Measurements from ENCODE around the gene ADCY7.

The ADCY7 gene

DNA sequence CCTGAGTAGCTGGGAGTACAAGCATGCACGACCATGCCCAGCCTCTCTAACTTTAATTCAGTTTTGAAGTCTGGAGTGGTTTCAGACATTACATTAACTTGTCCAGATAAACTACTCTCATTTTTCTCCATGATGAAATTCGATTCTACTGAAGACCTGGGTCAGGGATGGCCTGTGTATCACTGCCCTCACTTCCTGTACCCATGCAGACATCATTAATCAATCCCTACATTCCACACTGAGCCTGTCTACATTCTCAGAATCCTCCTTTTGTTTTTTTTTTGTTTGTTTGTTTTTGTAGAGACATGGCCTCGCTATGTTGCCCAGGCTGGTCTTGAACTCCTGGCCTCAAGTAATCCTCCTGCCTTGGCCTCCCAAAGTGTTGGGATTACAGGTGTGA, 22.6 kb downstream of the ADCY7 start:
- no peak overlapping the region for H2AK5ac ChIP-seq (ENCODE audit: low read length, severe bottlenecking)
- H2BK12ac ChIP-seq (ENCODE audit: low read length in 2 of 2): no peak overlapping the region
- no peak overlapping the region for H3K4me3 ChIP-seq (ENCODE audit: insufficient read depth in 1 of 2, low read depth in 1 of 2, low read length in 2 of 2)
- H3K9me3 ChIP-seq (ENCODE audit: control insufficient read depth, low read length): no peaks in the 10 kb centered on the region
- no peak overlapping the region for H3K4ac ChIP-seq (ENCODE audit: low read depth in 1 of 2, low read length in 2 of 2)
- WGBS: 79% methylated on average over 3 of the region's 3 CpGs
- no peaks in the 10 kb centered on the region for H3K27me3 ChIP-seq (ENCODE audit: control insufficient read depth in 1 of 2, insufficient read depth in 1 of 2, low read length in 2 of 2)
- H4K8ac ChIP-seq (ENCODE audit: low read length): no peak overlapping the region
- H2BK120ac ChIP-seq (ENCODE audit: low read depth, low read length): no peak overlapping the region
- peaks cover 7% of the 10 kb centered on the region for H3K79me1 ChIP-seq (replicated peaks; ENCODE audit: low read length, poor library complexity, severe bottlenecking)
- H3K27ac ChIP-seq (ENCODE audit: low read length, poor library complexity, severe bottlenecking): no peak overlapping the region
- no peak overlapping the region for H3K4me2 ChIP-seq (ENCODE audit: low read length, poor library complexity, severe bottlenecking)
- H3K23ac ChIP-seq (ENCODE audit: low read length in 2 of 2): no peak overlapping the region
- H3K4me1 ChIP-seq (ENCODE audit: control insufficient read depth, insufficient read depth, low read depth, low read length): peaks cover 6% of the 10 kb centered on the region
- H3K18ac ChIP-seq (ENCODE audit: low read depth in 1 of 2, low read length in 2 of 2): no peak overlapping the region
- no peak overlapping the region for H3K14ac ChIP-seq (ENCODE audit: low read length in 2 of 2)
- H2BK15ac ChIP-seq (ENCODE audit: low read depth, poor library complexity, severe bottlenecking): no peak overlapping the region
- H3K36me3 ChIP-seq (ENCODE audit: control insufficient read depth in 1 of 2, insufficient read depth in 2 of 2, low read depth in 1 of 2, low read length in 2 of 2): peaks cover 19 to 34% of the 10 kb centered on the region in 2 experiments
- no peak overlapping the region for H2AFZ ChIP-seq (ENCODE audit: low read depth, low read length)
- DNase-seq: no peak
- H3K9ac ChIP-seq (ENCODE audit: low read length): no peak overlapping the region
- no peak overlapping the region for H4K91ac ChIP-seq (ENCODE audit: low read length)
- no peak overlapping the region for H2BK5ac ChIP-seq (ENCODE audit: low read depth, low read length, poor library complexity, severe bottlenecking)

DNA sequence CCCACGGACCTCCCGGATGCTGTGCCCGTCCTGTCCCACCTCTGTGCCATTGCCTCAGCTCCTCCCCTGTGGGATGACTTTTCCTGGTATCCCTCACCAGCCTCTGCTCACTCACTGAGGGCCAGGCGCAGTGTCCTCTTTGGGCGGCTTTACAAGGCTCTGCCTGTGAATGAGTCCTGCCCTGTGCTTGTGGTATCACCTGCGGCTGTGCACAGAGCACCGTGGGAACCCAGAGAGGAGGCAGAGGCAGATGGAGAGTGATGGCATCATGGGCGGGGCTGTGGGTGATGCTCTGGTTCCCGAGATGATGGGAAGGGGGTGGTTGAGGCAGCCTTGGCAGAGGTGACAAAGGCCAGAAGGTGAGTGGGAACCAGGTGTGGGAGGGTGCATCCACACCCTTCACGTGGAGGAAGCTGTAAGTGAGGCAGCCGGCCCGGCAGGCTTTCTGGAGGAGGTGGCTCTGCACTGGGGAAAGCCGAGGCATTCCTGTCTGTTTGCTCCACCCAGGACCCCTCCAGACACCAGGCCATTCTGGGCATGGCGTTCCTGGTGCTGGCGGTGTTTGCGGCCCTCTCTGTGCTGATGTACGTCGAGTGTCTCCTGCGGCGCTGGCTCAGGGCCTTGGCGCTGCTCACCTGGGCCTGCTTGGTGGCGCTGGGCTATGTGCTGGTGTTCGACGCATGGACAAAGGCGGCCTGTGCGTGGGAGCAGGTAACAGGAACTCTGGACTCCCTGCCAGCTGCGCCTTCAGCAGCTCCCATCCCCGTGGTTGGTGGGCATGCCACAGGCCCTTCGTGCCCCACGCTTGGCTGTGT, 23.8 kb downstream of the ADCY7 start:
- no peak overlapping the region for H3K4ac ChIP-seq (ENCODE audit: low read depth in 1 of 2, low read length in 2 of 2)
- no peak overlapping the region for H3K9ac ChIP-seq (ENCODE audit: low read length)
- H3K27me3 ChIP-seq (ENCODE audit: control insufficient read depth in 1 of 2, insufficient read depth in 1 of 2, low read length in 2 of 2): no peaks in the 10 kb centered on the region
- H3K14ac ChIP-seq (ENCODE audit: low read length in 2 of 2): peak overlapping the region in 1 of 2 experiments; percentile 18
- H2BK120ac ChIP-seq (ENCODE audit: low read depth, low read length): no peak overlapping the region
- no peaks in the 10 kb centered on the region for H3K9me3 ChIP-seq (ENCODE audit: control insufficient read depth, low read length)
- 96% methylated on average over 30 of the region's 30 CpGs for WGBS
- H2BK15ac ChIP-seq (ENCODE audit: low read depth, poor library complexity, severe bottlenecking): no peak overlapping the region
- no peak overlapping the region for H2BK5ac ChIP-seq (ENCODE audit: low read depth, low read length, poor library complexity, severe bottlenecking)
- H2AFZ ChIP-seq (ENCODE audit: low read depth, low read length): no peak overlapping the region
- no peak overlapping the region for H3K18ac ChIP-seq (ENCODE audit: low read depth in 1 of 2, low read length in 2 of 2)
- no peak overlapping the region for H4K91ac ChIP-seq (ENCODE audit: low read length)
- H2AK5ac ChIP-seq (ENCODE audit: low read length, severe bottlenecking): no peak overlapping the region
- H4K8ac ChIP-seq (ENCODE audit: low read length): no peak overlapping the region
- H3K36me3 ChIP-seq (ENCODE audit: control insufficient read depth in 1 of 2, insufficient read depth in 2 of 2, low read depth in 1 of 2, low read length in 2 of 2): peaks cover 29 to 45% of the 10 kb centered on the region in 2 experiments
- H3K4me1 ChIP-seq (ENCODE audit: control insufficient read depth, insufficient read depth, low read depth, low read length): no peaks in the 10 kb centered on the region
- no peak for DNase-seq
- no peak overlapping the region for H2BK12ac ChIP-seq (ENCODE audit: low read length in 2 of 2)
- H3K4me2 ChIP-seq (ENCODE audit: low read length, poor library complexity, severe bottlenecking): no peak overlapping the region
- no peak overlapping the region for H3K4me3 ChIP-seq (ENCODE audit: insufficient read depth in 1 of 2, low read depth in 1 of 2, low read length in 2 of 2)
- H3K79me1 ChIP-seq (replicated peaks; ENCODE audit: low read length, poor library complexity, severe bottlenecking): peaks cover 3% of the 10 kb centered on the region
- no peak overlapping the region for H3K23ac ChIP-seq (ENCODE audit: low read length in 2 of 2)
- no peak overlapping the region for H3K27ac ChIP-seq (ENCODE audit: low read length, poor library complexity, severe bottlenecking)

DNA sequence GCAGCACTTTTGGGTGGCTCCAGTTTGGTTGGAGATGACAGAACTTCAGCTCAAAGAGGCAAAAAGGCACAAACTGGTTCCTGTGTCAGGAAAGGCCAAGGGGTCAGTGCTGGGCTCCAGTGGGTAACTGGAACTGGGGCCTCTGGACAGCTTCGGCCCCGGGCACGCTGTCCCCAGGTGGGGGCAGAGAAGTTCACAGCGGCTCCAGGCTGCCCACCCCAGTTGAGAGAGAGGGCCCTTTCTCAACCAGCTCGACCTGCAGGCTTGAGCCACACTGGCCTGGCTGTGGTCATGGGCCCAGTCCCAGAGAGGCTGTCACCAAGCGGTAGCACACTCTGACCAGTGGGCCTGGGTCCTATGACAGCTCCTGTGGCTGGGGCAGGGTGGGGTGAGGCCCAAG, 24.5 kb downstream of the ADCY7 start:
- Histone ChIP-seq H4K91ac (ENCODE audit: low read length) (no peak overlapping the region), H3K4me2 (ENCODE audit: low read length, poor library complexity, severe bottlenecking) (no peak overlapping the region), H3K9ac (ENCODE audit: low read length) (no peak overlapping the region), H3K14ac (ENCODE audit: low read length in 2 of 2) (no peak overlapping the region), H3K4ac (ENCODE audit: low read depth in 1 of 2, low read length in 2 of 2) (no peak overlapping the region), H3K36me3 (ENCODE audit: control insufficient read depth in 1 of 2, insufficient read depth in 2 of 2, low read depth in 1 of 2, low read length in 2 of 2) (peaks cover 34 to 50% of the 10 kb centered on the region in 2 experiments), H4K8ac (ENCODE audit: low read length) (no peak overlapping the region), H3K27ac (ENCODE audit: low read length, poor library complexity, severe bottlenecking) (no peak overlapping the region), H3K27me3 (ENCODE audit: control insufficient read depth in 1 of 2, insufficient read depth in 1 of 2, low read length in 2 of 2) (no peaks in the 10 kb centered on the region), H2BK120ac (ENCODE audit: low read depth, low read length) (no peak overlapping the region), H3K18ac (ENCODE audit: low read depth in 1 of 2, low read length in 2 of 2) (no peak overlapping the region), H2BK15ac (ENCODE audit: low read depth, poor library complexity, severe bottlenecking) (no peak overlapping the region), H2BK12ac (ENCODE audit: low read length in 2 of 2) (no peak overlapping the region), H3K79me1 (replicated peaks; ENCODE audit: low read length, poor library complexity, severe bottlenecking) (peaks cover 3% of the 10 kb centered on the region), H2BK5ac (ENCODE audit: low read depth, low read length, poor library complexity, severe bottlenecking) (no peak overlapping the region), H3K4me1 (ENCODE audit: control insufficient read depth, insufficient read depth, low read depth, low read length) (peaks cover 2% of the 10 kb centered on the region), H3K4me3 (ENCODE audit: insufficient read depth in 1 of 2, low read depth in 1 of 2, low read length in 2 of 2) (no peak overlapping the region), H3K23ac (ENCODE audit: low read length in 2 of 2) (no peak overlapping the region), H2AFZ (ENCODE audit: low read depth, low read length) (no peak overlapping the region), H2AK5ac (ENCODE audit: low read length, severe bottlenecking) (no peak overlapping the region), H3K9me3 (ENCODE audit: control insufficient read depth, low read length) (no peaks in the 10 kb centered on the region)
- DNase-seq: no peak
- 96% methylated on average over 6 of the region's 6 CpGs for WGBS

DNA sequence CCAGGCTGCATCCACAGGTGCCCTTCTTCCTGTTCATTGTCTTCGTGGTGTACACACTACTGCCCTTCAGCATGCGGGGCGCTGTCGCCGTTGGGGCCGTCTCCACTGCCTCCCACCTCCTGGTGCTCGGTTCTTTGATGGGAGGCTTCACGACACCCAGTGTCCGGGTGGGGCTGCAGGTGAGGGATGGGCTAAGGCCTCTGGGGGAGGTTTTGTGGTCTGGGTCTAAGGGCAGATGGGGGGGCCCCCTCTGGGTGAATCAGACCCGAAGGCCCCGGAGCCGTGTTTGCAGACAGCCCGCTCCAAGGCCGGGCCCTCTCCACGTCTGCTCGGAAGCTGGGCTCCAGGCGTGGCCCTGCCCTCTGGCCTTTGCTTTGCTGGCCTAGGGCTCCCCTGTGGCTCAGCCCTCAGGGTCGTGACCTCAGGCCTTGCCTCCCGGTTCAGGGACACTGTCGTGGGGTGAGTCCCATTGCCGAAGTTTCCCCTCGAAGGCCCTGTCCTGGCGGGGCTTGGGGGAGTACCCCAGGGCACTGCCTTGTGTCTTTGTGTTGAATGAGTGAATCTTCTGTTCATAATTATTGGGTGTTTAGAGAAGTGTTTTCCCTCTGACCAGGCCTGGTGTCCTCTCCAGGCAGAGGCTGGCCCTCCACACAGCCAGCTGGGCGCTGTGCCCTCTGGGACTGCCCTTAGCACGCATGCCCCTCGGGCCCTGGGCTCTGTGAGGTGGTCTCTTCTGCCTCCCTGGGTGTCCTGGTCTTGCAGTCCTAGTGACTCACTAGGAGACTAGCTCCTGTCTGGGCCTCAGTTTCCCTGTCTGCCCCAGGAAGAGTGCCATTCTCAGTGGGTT, 25.6 kb downstream of the ADCY7 start:
- Histone ChIP-seq H4K91ac (ENCODE audit: low read length) (no peak overlapping the region), H3K23ac (ENCODE audit: low read length in 2 of 2) (no peak overlapping the region), H3K27ac (ENCODE audit: low read length, poor library complexity, severe bottlenecking) (no peak overlapping the region), H2BK5ac (ENCODE audit: low read depth, low read length, poor library complexity, severe bottlenecking) (no peak overlapping the region), H2BK15ac (ENCODE audit: low read depth, poor library complexity, severe bottlenecking) (no peak overlapping the region), H3K4me2 (ENCODE audit: low read length, poor library complexity, severe bottlenecking) (no peak overlapping the region), H3K14ac (ENCODE audit: low read length in 2 of 2) (no peak overlapping the region), H3K36me3 (ENCODE audit: control insufficient read depth in 1 of 2, insufficient read depth in 2 of 2, low read depth in 1 of 2, low read length in 2 of 2) (peaks cover 33 to 52% of the 10 kb centered on the region in 2 experiments), H2BK12ac (ENCODE audit: low read length in 2 of 2) (no peak overlapping the region), H3K4me1 (ENCODE audit: control insufficient read depth, insufficient read depth, low read depth, low read length) (peaks cover 2% of the 10 kb centered on the region), H3K4me3 (ENCODE audit: insufficient read depth in 1 of 2, low read depth in 1 of 2, low read length in 2 of 2) (no peak overlapping the region), H3K18ac (ENCODE audit: low read depth in 1 of 2, low read length in 2 of 2) (no peak overlapping the region), H3K27me3 (ENCODE audit: control insufficient read depth in 1 of 2, insufficient read depth in 1 of 2, low read length in 2 of 2) (no peaks in the 10 kb centered on the region), H3K4ac (ENCODE audit: low read depth in 1 of 2, low read length in 2 of 2) (no peak overlapping the region), H3K9me3 (ENCODE audit: control insufficient read depth, low read length) (no peaks in the 10 kb centered on the region), H4K8ac (ENCODE audit: low read length) (no peak overlapping the region), H2AK5ac (ENCODE audit: low read length, severe bottlenecking) (no peak overlapping the region), H2AFZ (ENCODE audit: low read depth, low read length) (no peak overlapping the region), H3K79me1 (replicated peaks; ENCODE audit: low read length, poor library complexity, severe bottlenecking) (no peaks in the 10 kb centered on the region), H2BK120ac (ENCODE audit: low read depth, low read length) (no peak overlapping the region), H3K9ac (ENCODE audit: low read length) (no peak overlapping the region)
- no peak for DNase-seq
- 92% methylated on average over 26 of the region's 26 CpGs for WGBS
